Activated T-cell treated with anti-CD3 and anti-CD28 coated beads, Interleukin-2, amount 50 U/mL, for 1 hour (primary cell): ENCODE results near the gene CCNH.

ENCODE experiments used
- DNase-seq: peaks from one replicate; pipeline ENCODE4 v3.0.0-alpha.2; 2020

The CCNH gene

GRCh38 chr5:87401626-87402025, 11.1 kb downstream of the CCNH start:
- no peak for DNase-seq

- no peak for DNase-seq
These were observed 12.3 kb downstream of the CCNH start for GRCh38 chr5:87400305-87400899.

- DNase-seq: no peak
These were observed 13.0 kb downstream of the CCNH start for GRCh38 chr5:87399720-87400119.

- no peak for DNase-seq
These were observed 13.6 kb downstream of the CCNH start for GRCh38 chr5:87398981-87399614.

- no peak for DNase-seq
These were observed 18.1 kb downstream of the CCNH start for GRCh38 chr5:87394411-87395165.

GRCh38 chr5:87393331-87393730, 19.4 kb downstream of the CCNH start:
- no peak for DNase-seq

- DNase-seq: no peak
These were observed 19.9 kb downstream of the CCNH start for GRCh38 chr5:87392801-87393200.

GRCh38 chr5:87392170-87392569, 20.6 kb downstream of the CCNH start:
- DNase-seq: no peak

GRCh38 chr5:87390576-87391199, 22.0 kb downstream of the CCNH start:
- no peak for DNase-seq

- DNase-seq: no peak
These were observed 22.7 kb downstream of the CCNH start for GRCh38 chr5:87390075-87390474.

GRCh38 chr5:87389296-87390034, 23.3 kb downstream of the CCNH start:
- no peak for DNase-seq

GRCh38 chr5:87388129-87388528, 24.6 kb downstream of the CCNH start:
- no peak for DNase-seq

GRCh38 chr5:87385802-87386201, 26.9 kb downstream of the CCNH start:
- no peak for DNase-seq

- DNase-seq: no peak
These were observed 29.5 kb downstream of the CCNH start for GRCh38 chr5:87383216-87383615.

- no peak for DNase-seq
These were observed 30.5 kb downstream of the CCNH start for GRCh38 chr5:87382224-87382623.

GRCh38 chr5:87372705-87373104, 40.0 kb downstream of the CCNH start:
- DNase-seq: no peak

- no peak for DNase-seq
These were observed 43.3 kb downstream of the CCNH start for GRCh38 chr5:87369431-87369830.

GRCh38 chr5:87368601-87369000, 44.1 kb downstream of the CCNH start:
- no peak for DNase-seq

- DNase-seq: no peak
These were observed 45.5 kb downstream of the CCNH start for GRCh38 chr5:87367243-87367642.

GRCh38 chr5:87361536-87362213, 51.1 kb downstream of the CCNH start:
- no peak for DNase-seq

GRCh38 chr5:87361031-87361445, 51.7 kb downstream of the CCNH start:
- no peak for DNase-seq

- DNase-seq: no peak
These were observed 52.6 kb downstream of the CCNH start for GRCh38 chr5:87360132-87360531.

- DNase-seq: no peak
These were observed 53.6 kb downstream of the CCNH start for GRCh38 chr5:87359106-87359505.
